GM21529 (cell line): ENCODE data around the gene TMEM169.

Experiments used
- ATAC-seq: cut with Tn5 transposase; IDR thresholded peaks from one replicate; pipeline ENCODE4 v1.9.1; 2021; ENCODE audit not compliant: unreplicated experiment

TMEM169 gene

GRCh38 chr2:216081487-216082116 is at the start of gene TMEM169, which contains the start of gene PECR:
Gene TMEM169 (plus strand): TSS chr2:216081919. CDS start chr2:216095964, 14,045 bp downstream.
Gene PECR (minus strand): TSS chr2:216081809. CDS start chr2:216081741, 68 bp downstream.
- peak; percentile 96 for ATAC-seq

GRCh38 chr2:216031960-216032689 is 49.6 kb upstream of the TMEM169 start:
- ATAC-seq = peak; percentile 79

GRCh38 chr2:216033403-216033802 is 48.3 kb upstream of the TMEM169 start:
- peak; percentile 49 for ATAC-seq

GRCh38 chr2:216034065-216034464 is 47.7 kb upstream of the TMEM169 start:
- peak; percentile 37 for ATAC-seq

GRCh38 chr2:216039918-216040317 is 41.8 kb upstream of the TMEM169 start:
- no peak for ATAC-seq

GRCh38 chr2:216041438-216041837 is 40.3 kb upstream of the TMEM169 start:
- no peak for ATAC-seq

- no peak for ATAC-seq
These were observed 37.8 kb upstream of the TMEM169 start for GRCh38 chr2:216043949-216044348.

GRCh38 chr2:216044883-216045486 is 36.7 kb upstream of the TMEM169 start:
- peak; percentile 99 for ATAC-seq

GRCh38 chr2:216047397-216047796 is 34.3 kb upstream of the TMEM169 start:
- ATAC-seq = no peak

GRCh38 chr2:216049452-216049851 is 32.3 kb upstream of the TMEM169 start:
- ATAC-seq = no peak

GRCh38 chr2:216051350-216051749 is 30.4 kb upstream of the TMEM169 start:
- no peak for ATAC-seq

- ATAC-seq = no peak
These were observed 29.3 kb upstream of the TMEM169 start for GRCh38 chr2:216052420-216052819.

- ATAC-seq = no peak
These were observed 26.0 kb upstream of the TMEM169 start for GRCh38 chr2:216055680-216056079.

GRCh38 chr2:216056739-216057138 is 25.0 kb upstream of the TMEM169 start:
- peak; percentile 42 for ATAC-seq

GRCh38 chr2:216057688-216058193 is 24.0 kb upstream of the TMEM169 start:
- ATAC-seq = peak; percentile 82

- no peak for ATAC-seq
These were observed 22.4 kb upstream of the TMEM169 start for GRCh38 chr2:216059233-216059834.

GRCh38 chr2:216064014-216064630 is 17.6 kb upstream of the TMEM169 start:
- no peak for ATAC-seq

- ATAC-seq = no peak
These were observed 17.1 kb upstream of the TMEM169 start for GRCh38 chr2:216064665-216065064.

GRCh38 chr2:216066230-216066629 is 15.5 kb upstream of the TMEM169 start:
- no peak for ATAC-seq

- ATAC-seq = no peak
These were observed 12.7 kb upstream of the TMEM169 start for GRCh38 chr2:216069028-216069427.

GRCh38 chr2:216070195-216070594 is 11.5 kb upstream of the TMEM169 start:
- ATAC-seq = no peak
